ENCODE measurements around the gene NAALADL2.
"Not testable (repeated sequence)": the region's sequence is repeated elsewhere in the genome, so short reads cannot be mapped to it uniquely, and the experiment has no call there.

NAALADL2 gene

DNA sequence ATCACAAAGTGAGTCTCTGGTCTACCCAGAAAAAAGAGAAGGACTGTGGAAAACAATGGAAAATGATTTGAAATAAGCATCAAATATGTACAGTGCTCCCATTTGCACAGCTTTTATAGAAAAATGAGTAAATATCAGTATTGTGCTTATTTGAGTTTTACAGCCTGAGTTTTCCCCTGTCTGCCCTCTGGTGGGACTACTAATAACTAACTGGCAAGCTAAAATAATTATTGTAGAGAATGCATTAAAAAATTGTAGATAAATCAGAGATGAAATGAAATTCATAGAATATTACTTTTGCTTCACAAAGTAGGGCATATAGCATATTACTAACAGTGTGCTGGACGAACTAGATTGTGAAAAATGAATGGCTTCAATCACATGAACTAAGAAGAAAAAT is 287.1 kb downstream of the NAALADL2 start:
- H3K4me3 Mint-ChIP-seq = no peak overlapping the region
- H3K4me1 Mint-ChIP-seq (ENCODE audit: low read depth) = no peaks in the 10 kb centered on the region
- no peaks in the 10 kb centered on the region for H3K36me3 Mint-ChIP-seq (ENCODE audit: low read depth)
- no peak overlapping the region for H3K27ac Mint-ChIP-seq
- H3K9me3 Mint-ChIP-seq = peaks cover 5% of the 10 kb centered on the region
- H3K27me3 Mint-ChIP-seq = no peaks in the 10 kb centered on the region

DNA sequence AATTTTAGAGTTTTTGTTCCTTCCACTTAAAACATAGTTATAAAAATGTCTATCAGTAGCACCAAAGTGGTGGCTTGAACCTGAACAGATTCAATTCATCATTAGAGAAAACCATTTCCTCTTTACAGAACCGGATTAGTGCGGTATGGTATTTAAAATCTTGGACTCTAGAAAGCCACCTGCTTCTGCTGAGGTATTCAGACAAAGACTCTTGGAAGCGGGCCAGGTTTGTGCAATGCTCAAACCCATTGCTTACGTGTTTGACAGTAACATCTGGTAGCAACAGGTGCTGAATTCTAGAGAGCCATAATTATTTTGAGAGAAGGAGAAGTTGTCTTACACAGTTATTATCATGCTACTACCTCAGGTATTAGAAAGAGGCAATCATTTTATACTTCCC is 290.5 kb downstream of the NAALADL2 start:
- no peak overlapping the region for H3K27ac Mint-ChIP-seq
- H3K4me1 Mint-ChIP-seq (ENCODE audit: low read depth) = no peaks in the 10 kb centered on the region
- no peak overlapping the region for H3K4me3 Mint-ChIP-seq
- peaks cover 5% of the 10 kb centered on the region for H3K9me3 Mint-ChIP-seq
- H3K36me3 Mint-ChIP-seq (ENCODE audit: low read depth) = no peaks in the 10 kb centered on the region
- no peaks in the 10 kb centered on the region for H3K27me3 Mint-ChIP-seq

DNA sequence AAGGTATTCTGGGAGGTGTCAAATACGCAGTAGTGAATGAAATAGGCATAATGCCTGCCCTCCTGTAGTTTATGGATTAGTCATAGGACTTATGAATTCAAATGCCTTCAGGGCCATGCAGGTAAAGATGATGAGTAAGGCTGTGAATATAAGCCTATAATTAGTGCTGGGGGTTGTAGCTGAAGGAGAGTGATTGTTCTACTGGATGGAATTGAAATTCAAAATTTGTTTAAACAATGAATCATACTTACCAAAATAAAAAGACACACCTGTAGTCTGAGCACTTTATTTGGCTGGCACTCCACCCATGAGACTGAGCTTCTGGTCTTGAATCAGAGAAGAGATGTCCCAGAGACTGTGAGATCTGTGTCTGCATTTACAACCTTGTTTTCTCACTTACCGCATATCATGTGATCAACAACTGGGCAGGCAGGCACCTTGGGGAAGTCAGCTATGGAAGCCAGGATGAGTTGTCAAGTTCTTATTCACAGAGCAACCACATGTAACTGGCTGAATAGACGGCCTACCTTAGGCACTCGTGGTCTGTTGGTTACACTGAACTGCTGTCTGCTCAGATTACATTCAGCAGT is 291.8 kb downstream of the NAALADL2 start:
- no peak overlapping the region for H3K27ac Mint-ChIP-seq

DNA sequence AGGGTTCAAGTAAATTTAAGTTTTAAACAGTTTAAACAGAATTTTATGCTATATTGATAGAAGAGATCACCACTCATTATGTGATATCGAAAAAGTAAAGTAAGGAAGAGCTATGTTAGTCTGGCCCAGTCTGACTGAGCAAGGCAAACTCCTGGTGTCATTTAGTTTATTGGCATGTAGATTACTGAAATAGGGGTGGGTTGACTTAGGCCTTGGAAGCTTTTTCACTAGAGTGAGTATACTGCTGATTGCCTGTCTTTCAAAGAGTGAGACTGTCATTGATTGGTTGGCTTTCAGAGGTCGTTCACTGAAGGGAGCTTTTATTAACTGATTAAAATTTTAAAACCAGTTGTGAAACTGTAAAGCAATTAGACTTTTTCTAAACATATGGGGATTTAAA is 294.5 kb downstream of the NAALADL2 start:
- no peaks in the 10 kb centered on the region for H3K27me3 Mint-ChIP-seq
- no peaks in the 10 kb centered on the region for H3K36me3 Mint-ChIP-seq (ENCODE audit: low read depth)
- H3K4me1 Mint-ChIP-seq (ENCODE audit: low read depth) = no peaks in the 10 kb centered on the region
- H3K27ac Mint-ChIP-seq = no peak overlapping the region
- no peaks in the 10 kb centered on the region for H3K9me3 Mint-ChIP-seq
- H3K4me3 Mint-ChIP-seq = no peak overlapping the region

More for the DNA sequence above, 291.8 kb downstream of the NAALADL2 start:
- Mint-ChIP-seq H3K4me1 (ENCODE audit: low read depth) (no peaks in the 10 kb centered on the region), H3K9me3 (peaks cover 5% of the 10 kb centered on the region), H3K4me3 (no peak overlapping the region), H3K27me3 (no peaks in the 10 kb centered on the region), H3K36me3 (ENCODE audit: low read depth) (no peaks in the 10 kb centered on the region)

DNA sequence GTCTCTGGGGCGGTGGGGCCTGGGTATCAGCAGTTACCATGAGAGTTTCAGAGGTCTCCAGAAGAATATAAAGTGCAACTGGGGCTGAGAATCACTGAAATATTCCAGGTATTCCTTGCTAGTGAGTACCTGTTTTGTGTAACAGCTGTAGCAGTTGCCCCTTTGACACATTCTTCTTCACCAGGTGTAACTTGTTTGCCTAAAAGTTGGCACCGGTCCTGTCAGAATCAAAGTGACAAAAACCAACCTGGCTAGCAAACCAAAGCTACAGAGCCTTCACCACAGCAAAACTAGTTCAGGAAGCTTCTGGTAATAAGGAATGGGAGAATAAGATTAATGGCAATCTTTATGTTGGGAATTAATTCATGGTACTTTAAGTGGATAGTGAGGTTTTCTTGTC is 296.0 kb downstream of the NAALADL2 start:
- no peak overlapping the region for H3K4me3 Mint-ChIP-seq
- no peaks in the 10 kb centered on the region for H3K27me3 Mint-ChIP-seq
- H3K36me3 Mint-ChIP-seq (ENCODE audit: low read depth) = no peaks in the 10 kb centered on the region
- no peaks in the 10 kb centered on the region for H3K9me3 Mint-ChIP-seq
- no peak overlapping the region for H3K27ac Mint-ChIP-seq
- H3K4me1 Mint-ChIP-seq (ENCODE audit: low read depth) = no peaks in the 10 kb centered on the region

DNA sequence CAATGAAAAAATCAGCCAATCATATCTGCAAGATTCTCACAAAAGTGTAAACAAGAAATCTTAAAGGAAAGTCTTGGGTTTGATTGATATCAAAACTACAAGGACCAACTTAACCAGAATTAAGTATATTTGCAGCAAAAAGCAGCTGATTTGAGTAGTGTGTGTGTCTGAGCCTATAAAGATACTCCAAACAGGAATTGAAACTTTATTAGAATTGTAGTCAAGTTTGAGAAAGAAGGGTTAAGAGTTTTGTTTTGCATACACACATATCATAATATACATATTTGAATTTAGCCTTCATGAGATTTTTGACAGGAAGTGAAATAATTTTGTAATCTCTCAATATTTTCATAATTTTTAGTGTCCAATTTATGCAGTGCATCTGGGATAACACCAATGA is 300.1 kb downstream of the NAALADL2 start:
- Mint-ChIP-seq H3K9me3 (no peaks in the 10 kb centered on the region), H3K27me3 (no peaks in the 10 kb centered on the region), H3K27ac (no peak overlapping the region), H3K4me1 (ENCODE audit: low read depth) (no peaks in the 10 kb centered on the region), H3K4me3 (no peak overlapping the region), H3K36me3 (ENCODE audit: low read depth) (no peaks in the 10 kb centered on the region)

DNA sequence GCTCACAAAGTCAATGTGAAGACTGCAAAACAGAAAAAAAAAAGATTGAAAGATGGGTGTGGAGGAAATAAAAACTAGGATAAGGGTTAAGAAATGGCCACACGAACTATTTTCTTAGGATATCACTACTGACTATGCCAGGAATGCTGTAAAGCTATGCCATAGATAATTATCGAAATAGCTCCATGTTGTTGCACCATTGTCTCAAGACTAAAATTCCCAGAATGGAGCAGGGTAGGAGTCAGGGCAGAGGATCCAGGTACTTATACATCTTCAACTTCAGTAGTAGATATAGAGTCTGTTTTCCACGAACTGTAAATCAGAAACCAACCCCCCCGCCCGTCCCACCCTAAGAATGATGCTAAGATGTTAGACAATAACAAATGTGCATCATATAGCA is 302.2 kb downstream of the NAALADL2 start:
- H3K27ac Mint-ChIP-seq = no peak overlapping the region
- H3K27me3 Mint-ChIP-seq = no peaks in the 10 kb centered on the region
- H3K9me3 Mint-ChIP-seq = no peaks in the 10 kb centered on the region
- no peaks in the 10 kb centered on the region for H3K4me1 Mint-ChIP-seq (ENCODE audit: low read depth)
- H3K36me3 Mint-ChIP-seq (ENCODE audit: low read depth) = no peaks in the 10 kb centered on the region
- H3K4me3 Mint-ChIP-seq = no peak overlapping the region

DNA sequence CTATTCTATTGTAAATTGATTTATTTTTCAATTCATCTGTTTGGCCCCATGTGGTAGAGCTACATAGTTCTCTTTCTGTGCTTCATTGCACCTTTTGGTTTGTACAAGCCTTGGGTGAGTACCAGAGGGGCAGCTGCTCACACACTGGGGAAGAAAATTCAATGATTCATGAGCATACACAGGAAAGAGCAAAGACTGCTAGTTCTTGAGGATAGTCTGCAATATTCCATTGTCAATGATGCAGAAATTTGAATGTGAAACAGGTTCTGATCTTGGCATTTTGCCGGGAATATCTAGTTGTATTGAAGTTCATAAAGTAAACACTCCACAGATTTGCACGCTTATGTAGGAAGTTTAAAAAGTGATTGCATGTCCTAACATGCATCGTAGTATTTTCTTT is 304.6 kb downstream of the NAALADL2 start:
- no peaks in the 10 kb centered on the region for H3K9me3 Mint-ChIP-seq
- H3K27me3 Mint-ChIP-seq = no peaks in the 10 kb centered on the region
- H3K4me3 Mint-ChIP-seq = no peak overlapping the region
- H3K4me1 Mint-ChIP-seq (ENCODE audit: low read depth) = no peaks in the 10 kb centered on the region
- no peaks in the 10 kb centered on the region for H3K36me3 Mint-ChIP-seq (ENCODE audit: low read depth)
- no peak overlapping the region for H3K27ac Mint-ChIP-seq

DNA sequence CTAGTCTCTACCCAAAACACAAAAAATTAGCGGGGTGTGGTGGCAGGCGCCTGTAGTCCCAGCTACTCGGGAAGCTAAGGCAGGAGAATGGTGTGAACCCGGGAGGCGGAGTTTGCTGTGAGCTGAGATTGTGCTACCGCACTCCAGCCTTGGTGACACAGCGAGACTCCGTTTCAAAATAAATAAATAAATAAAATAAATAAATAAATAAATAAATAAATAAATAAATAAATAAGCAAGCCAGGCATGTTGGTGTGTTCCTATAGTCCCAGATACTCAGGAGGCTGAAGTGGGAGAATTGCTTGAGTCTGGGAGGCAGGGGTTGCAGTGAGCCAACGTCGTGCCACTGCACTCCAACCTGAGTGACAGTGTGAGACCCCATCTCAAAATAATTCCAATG is 314.0 kb downstream of the NAALADL2 start:
- H3K9me3 Mint-ChIP-seq; H3K27ac Mint-ChIP-seq; H3K27me3 Mint-ChIP-seq; H3K4me1 Mint-ChIP-seq (ENCODE audit: low read depth); H3K36me3 Mint-ChIP-seq (ENCODE audit: low read depth); H3K4me3 Mint-ChIP-seq: not testable (repeated sequence)

DNA sequence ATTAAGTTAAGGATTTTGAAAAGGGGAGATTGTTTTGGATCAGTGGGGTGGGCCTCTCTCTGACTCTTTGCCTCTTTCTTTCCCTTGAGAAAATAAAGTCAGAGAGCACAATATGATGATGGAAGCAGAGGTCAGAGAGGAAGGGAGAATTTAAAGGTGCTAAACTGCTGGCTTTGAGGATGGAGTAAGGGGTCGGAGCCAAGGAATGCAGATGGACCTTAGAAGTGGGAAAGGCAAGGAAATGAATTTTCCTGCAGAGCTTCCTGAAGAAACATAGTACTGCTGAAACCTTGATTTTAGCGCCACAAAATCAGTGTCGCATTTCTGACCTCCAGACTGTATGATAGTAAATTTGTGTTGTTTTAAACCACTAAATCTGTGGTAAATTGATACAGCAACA is 317.4 kb downstream of the NAALADL2 start:
- Mint-ChIP-seq H3K27ac (no peak overlapping the region), H3K9me3 (no peaks in the 10 kb centered on the region), H3K4me1 (ENCODE audit: low read depth) (no peaks in the 10 kb centered on the region), H3K36me3 (ENCODE audit: low read depth) (no peaks in the 10 kb centered on the region), H3K27me3 (no peaks in the 10 kb centered on the region), H3K4me3 (no peak overlapping the region)

DNA sequence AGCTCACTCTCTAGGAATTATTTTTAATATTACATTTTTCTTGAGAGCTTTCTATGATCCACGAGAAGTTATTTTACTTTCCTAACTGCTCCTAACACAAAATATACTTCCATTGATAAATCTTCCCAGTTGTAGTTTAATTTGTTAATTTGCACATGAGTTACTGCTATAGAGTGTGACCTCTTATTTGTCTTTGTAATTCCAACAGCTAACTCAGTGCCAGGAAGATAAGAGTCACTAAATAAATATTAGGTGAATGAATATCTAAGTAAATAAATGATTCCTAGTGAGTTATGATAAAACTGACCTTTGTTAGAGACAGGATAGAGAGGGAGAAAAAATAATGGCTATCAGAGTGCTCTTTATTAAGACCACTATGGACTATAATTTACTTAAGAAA is 319.9 kb downstream of the NAALADL2 start:
- no peaks in the 10 kb centered on the region for H3K4me1 Mint-ChIP-seq (ENCODE audit: low read depth)
- no peaks in the 10 kb centered on the region for H3K36me3 Mint-ChIP-seq (ENCODE audit: low read depth)
- no peak overlapping the region for H3K4me3 Mint-ChIP-seq
- peaks cover 5% of the 10 kb centered on the region for H3K9me3 Mint-ChIP-seq
- H3K27me3 Mint-ChIP-seq = no peaks in the 10 kb centered on the region
- no peak overlapping the region for H3K27ac Mint-ChIP-seq

DNA sequence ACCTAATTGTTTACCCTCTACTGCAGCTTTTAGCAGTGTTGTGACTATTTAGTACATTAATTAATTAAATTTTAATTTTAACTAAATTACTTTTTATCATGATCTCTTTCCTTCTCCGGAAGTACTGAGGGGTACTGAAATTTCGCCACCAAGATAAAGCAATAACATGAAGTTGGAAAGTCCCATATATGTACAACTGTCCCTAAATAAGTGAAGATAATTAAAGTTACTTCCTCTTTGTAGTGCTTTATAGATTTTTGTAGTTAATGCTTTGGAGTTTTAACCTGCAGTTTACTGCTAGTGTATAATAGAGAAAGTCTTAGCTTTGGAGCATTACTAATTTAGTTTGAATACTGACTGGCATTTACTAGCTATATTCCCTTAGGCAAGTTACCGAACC is 325.3 kb downstream of the NAALADL2 start:
- Mint-ChIP-seq H3K9me3 (peaks cover 5% of the 10 kb centered on the region), H3K4me1 (ENCODE audit: low read depth) (no peaks in the 10 kb centered on the region), H3K27me3 (no peaks in the 10 kb centered on the region), H3K36me3 (ENCODE audit: low read depth) (no peaks in the 10 kb centered on the region), H3K4me3 (no peak overlapping the region), H3K27ac (no peak overlapping the region)

DNA sequence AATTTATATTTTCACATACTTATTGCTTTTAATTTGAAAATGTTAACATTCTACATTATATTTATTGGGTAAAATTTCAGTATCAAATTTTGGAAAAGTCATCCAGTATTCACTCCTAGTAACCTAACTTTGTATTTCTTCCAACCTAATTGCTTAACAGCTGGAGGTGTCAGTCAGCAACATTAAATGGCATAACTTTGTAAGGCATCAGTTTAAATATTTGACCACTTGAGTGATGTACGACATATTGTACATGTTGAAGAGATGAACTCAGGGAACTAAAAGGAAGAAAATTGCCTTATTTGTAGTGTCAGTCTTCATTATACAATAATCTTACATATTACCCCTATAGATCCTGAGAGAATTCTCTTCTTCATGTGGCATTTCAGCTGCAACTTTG is 326.8 kb downstream of the NAALADL2 start:
- no peaks in the 10 kb centered on the region for H3K36me3 Mint-ChIP-seq (ENCODE audit: low read depth)
- no peak overlapping the region for H3K27ac Mint-ChIP-seq
- H3K9me3 Mint-ChIP-seq = peaks cover 10% of the 10 kb centered on the region
- H3K27me3 Mint-ChIP-seq = no peaks in the 10 kb centered on the region
- H3K4me1 Mint-ChIP-seq (ENCODE audit: low read depth) = no peaks in the 10 kb centered on the region
- no peak overlapping the region for H3K4me3 Mint-ChIP-seq

DNA sequence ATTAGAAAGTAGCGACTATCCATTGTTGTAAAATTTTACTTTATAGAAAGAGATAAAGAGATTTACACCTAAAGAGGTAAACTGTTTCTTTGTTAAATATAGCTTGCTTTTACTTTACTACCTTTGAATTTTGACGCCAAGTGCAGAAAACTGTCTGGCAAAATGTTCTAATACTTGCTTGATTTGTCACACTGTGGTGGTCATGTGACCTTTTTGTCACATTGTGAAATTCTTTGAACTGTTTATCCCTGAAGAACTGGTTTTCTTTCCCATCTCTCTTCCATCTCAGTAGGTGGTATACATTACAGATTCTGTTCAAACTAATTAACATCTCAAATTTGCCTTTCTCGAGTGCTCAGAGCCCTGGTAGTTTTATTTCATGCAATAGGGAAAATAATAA is 327.4 kb downstream of the NAALADL2 start:
- Mint-ChIP-seq H3K27me3 (no peaks in the 10 kb centered on the region), H3K4me1 (ENCODE audit: low read depth) (no peaks in the 10 kb centered on the region), H3K27ac (no peak overlapping the region), H3K9me3 (peaks cover 10% of the 10 kb centered on the region), H3K36me3 (ENCODE audit: low read depth) (no peaks in the 10 kb centered on the region), H3K4me3 (no peak overlapping the region)

DNA sequence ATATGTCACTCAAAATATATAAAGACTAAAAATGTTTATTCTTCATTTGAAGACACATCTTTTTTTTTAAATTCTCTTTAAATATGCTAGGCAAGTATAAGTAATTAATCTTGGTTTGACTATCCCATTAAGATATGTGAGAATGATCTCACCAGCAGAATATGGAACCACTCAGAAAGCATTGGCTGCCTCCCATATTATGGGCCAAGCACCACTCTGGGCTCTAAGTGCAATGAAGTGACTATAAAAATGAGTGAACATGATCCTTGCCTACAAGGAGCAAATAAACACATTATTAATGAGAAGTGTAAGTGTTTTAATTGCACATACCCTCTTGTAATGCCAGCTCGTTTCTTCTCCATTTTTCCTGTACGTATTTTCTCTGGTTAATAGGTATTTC is 328.5 kb downstream of the NAALADL2 start:
- H3K36me3 Mint-ChIP-seq (ENCODE audit: low read depth) = no peaks in the 10 kb centered on the region
- no peak overlapping the region for H3K27ac Mint-ChIP-seq
- H3K9me3 Mint-ChIP-seq = peaks cover 5% of the 10 kb centered on the region
- H3K4me1 Mint-ChIP-seq (ENCODE audit: low read depth) = no peaks in the 10 kb centered on the region
- no peaks in the 10 kb centered on the region for H3K27me3 Mint-ChIP-seq
- no peak overlapping the region for H3K4me3 Mint-ChIP-seq

DNA sequence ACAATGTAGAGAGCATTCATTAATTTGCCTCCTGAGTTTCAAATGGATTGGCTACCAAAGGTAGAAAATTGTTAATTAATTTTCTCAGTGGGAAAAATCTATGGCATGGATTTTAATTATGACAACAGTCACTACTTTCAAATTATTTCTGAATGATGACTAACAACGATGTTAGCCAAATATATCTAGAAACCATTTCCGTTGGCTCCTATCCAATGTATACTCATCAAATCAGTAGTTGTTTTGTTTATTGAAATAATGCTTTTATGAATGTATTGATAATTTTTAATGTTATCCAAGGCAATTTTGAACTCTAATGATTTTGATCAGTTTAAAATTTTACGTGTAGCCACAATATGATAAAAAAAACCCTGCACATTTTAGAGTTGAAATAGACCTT is 333.4 kb downstream of the NAALADL2 start:
- no peaks in the 10 kb centered on the region for H3K36me3 Mint-ChIP-seq (ENCODE audit: low read depth)
- no peak overlapping the region for H3K27ac Mint-ChIP-seq
- H3K4me3 Mint-ChIP-seq = no peak overlapping the region
- peaks cover 11% of the 10 kb centered on the region for H3K9me3 Mint-ChIP-seq
- no peaks in the 10 kb centered on the region for H3K27me3 Mint-ChIP-seq
- H3K4me1 Mint-ChIP-seq (ENCODE audit: low read depth) = no peaks in the 10 kb centered on the region

All from stimulated activated naive CD8-positive, alpha-beta T cell treated with anti-CD3 and anti-CD28 coated beads, Interleukin-15, Interleukin-2, amounts not matched to agents 100 ng/mL and 50 ng/mL, for 24 hours (primary cell).